Measurements from ENCODE around the gene CPO.

CPO gene

DNA sequence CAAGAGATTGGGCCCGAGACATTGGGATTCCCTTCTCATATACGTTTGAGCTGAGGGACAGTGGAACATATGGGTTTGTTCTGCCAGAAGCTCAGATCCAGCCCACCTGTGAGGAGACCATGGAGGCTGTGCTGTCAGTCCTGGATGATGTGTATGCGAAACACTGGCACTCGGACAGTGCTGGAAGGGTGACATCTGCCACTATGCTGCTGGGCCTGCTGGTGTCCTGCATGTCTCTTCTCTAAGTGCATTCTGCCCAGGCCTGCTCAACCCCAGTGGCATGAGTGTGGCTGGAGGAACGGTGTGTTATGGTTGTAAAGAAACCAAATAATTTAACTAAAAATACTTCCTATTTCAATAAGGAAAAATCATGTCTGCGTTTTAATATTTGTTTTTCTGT is 29.9 kb downstream of the CPO start:
- in situ Hi-C loops (cut with HindIII; ENCODE audit: low pct_ligation_motif_present, low pct_unique_long_range_greater_than_20kb, low sequenced_read_pairs), result no loop called here
- no peak for DNase-seq

DNA sequence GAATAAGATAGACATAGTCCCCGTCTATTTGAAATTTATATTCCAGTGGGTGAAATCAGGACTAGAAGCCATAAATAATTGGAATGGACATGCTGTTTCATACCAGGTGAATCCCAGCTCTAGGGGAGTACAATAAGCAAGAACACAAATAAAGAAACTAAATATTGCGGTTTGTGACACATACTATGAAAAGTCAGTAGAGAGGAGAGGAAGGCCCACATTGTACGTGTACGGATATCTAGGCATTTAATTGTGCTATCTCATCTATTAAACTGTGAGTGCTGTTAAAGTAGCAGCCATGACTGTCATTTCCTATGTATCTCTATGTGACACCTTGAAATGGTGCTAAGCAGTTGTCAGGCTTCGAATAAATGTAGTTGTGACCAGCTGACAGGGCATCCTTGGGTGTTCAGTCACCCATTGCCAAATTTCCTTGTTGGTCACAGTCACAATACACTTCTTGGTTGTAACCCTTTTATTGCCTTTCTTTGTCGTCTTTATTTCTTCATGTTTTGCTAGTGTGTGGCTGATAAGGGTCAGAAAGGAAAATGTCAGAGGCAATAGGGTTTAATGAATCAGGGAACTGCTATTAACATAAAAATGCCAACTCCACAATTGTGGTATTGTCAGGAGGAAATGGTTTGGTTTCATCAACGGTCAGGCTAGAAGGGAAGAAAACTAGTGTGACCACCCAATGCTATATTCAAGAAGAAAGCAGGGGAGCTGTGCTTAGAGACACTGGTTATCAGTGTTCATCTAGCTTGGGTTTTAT is 31.5 kb downstream of the CPO start:
- no peak for DNase-seq
- in situ Hi-C loops (cut with HindIII; ENCODE audit: low pct_ligation_motif_present, low pct_unique_long_range_greater_than_20kb, low sequenced_read_pairs), result no loop called here

DNA sequence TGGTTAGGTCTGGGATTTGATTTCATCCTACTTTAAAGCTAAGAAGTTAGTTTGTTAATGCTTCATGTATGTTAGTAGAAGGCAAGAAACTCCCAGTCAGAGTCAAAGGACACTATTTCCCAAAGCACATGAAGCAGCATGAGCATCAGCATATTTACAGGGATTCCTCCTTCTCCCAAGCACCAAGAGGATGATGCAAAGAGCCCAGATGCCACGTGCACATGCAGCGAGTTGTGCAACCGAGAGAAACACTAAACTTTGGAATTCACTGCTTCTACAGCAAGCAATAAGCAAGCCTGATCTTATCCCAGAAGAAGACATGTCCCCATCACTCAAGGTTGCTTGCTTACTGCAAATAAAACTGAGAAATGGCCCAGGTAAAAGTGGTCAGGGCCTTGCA is 32.5 kb downstream of the CPO start:
- DNase-seq, result no peak

DNA sequence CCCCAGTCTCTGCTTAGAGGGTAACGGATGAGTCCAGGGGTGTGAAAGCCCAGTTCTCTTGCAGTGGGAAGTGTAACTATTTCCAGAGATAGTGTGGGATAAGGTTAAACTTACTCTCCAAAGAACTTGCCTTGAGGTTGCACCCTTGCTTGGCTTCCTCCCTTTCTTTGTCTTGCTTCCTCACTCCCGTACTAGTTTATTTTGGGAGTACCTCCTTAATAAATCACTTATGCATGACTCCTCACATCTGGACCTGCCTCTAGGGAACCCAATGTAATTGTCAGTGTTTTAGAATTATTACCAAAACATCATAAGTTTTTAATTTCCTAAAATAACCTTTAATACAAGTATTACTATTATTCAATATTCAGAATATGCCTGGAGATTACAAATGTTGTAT is 35.2 kb downstream of the CPO start:
- in situ Hi-C loops (cut with HindIII; ENCODE audit: low pct_ligation_motif_present, low pct_unique_long_range_greater_than_20kb, low sequenced_read_pairs), result no loop called here
- no peak for DNase-seq

More for the DNA sequence above, 32.5 kb downstream of the CPO start:
- in situ Hi-C loops (cut with HindIII; ENCODE audit: low pct_ligation_motif_present, low pct_unique_long_range_greater_than_20kb, low sequenced_read_pairs), result no loop called here

DNA sequence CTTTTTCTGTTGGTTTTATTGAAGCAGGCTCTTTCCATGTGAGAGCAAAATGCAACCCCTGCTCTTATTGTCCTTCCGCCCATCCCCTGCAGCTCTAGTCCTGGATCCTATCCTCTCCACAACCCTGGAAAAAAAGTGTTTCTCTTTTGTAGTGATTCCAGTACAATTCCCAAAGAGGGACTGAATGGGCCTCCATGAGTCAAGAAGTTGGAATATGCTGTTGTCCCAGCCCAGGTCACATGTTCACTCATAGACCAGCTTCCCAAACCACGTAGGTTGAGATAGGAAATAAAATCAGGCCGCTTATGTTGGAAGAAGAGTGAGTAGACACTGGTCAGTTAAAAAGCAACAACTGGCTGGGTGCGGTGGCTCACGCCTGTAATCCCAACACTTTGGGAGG is 39.4 kb downstream of the CPO start:
- DNase-seq, result no peak
- in situ Hi-C loops (cut with HindIII; ENCODE audit: low pct_ligation_motif_present, low pct_unique_long_range_greater_than_20kb, low sequenced_read_pairs), result no loop called here

DNA sequence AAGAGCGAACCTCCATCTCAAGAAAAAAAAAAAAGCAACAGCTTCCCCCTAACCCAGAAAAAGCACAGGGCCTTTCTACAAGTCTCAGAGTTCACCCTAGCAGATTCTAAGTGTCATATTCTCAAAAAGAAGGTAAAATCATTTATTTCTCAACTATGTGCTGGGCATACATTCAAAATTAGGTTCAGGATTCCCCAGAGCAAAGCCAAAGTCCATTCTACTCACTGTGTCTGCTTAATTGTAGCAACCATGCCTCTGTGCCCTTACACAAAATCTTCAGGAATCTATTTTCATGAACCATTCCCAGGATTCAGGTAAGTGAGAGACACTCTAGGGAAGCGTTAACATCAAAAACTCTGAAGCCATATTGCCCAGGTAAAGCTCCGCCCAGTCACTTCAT is 40.0 kb downstream of the CPO start:
- DNase-seq, result no peak
- in situ Hi-C loops (cut with HindIII; ENCODE audit: low pct_ligation_motif_present, low pct_unique_long_range_greater_than_20kb, low sequenced_read_pairs), result no loop called here

DNA sequence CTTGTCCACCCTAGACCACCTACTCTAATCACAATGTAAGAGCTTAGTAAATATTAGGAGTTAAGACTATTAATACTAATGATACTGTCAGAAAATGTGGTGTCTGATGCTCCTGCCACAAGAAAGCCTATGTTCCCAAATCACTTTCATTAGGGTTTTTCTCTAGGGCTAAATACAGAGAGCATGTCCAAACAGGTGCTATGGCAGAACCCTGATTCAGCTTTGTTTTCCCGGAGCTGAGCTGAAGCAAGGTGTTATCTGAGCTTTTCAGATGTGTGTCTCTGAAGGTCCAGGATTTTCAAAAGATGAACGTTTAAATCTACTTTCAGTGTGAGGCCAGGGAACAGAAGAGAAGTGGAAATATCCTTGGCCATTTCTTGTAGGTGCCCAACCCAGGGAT is 40.6 kb downstream of the CPO start:
- in situ Hi-C loops (cut with HindIII; ENCODE audit: low pct_ligation_motif_present, low pct_unique_long_range_greater_than_20kb, low sequenced_read_pairs), result no loop called here
- no peak for DNase-seq

DNA sequence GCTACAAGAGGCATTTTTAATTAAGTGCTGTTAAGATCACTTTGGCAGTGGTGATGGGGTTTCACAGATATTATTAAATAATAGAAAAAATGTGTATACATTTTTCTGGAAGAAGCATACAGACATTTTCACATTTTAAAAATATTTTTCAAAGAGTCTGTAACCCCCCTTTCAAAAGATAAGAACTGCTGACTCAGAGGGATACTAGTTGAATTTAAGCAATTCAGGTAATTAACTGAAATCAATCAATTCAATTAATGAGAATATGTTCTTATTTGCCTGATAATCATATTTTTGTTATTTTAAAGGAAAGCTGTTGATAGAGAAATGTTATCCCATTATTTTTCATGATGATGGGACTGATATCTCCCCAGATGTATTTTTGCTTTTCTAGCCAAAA is 41.1 kb downstream of the CPO start:
- no peak for DNase-seq
- in situ Hi-C loops (cut with HindIII; ENCODE audit: low pct_ligation_motif_present, low pct_unique_long_range_greater_than_20kb, low sequenced_read_pairs), result no loop called here

DNA sequence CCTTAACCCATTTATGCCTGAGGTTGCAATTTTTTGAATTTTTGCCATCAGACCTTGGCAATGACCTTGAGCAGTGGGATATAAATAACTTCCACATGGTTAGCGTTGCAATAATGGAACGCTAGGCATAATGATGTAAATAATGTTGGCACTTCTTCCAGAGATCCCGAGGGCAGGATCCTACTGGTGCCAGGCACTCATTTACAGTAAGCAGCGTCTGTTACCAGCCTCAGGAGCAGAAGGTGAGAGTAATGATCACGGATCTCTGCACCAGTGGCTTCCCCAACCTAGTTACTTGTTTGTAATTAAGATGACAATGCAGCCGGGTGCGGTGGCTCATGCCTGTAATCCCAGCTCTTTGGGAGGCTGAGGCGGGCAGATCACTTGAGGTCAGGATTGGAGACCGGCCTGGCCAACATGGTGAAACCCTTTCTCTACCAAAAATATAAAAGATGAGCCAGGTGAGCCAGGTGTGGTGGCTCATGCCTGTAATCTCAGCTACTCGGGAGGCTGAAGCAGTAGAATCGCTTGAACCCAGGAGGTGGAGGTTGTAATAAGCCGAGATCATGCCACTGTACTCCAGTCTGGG is 41.9 kb downstream of the CPO start:
- no peak for DNase-seq
- in situ Hi-C loops (cut with HindIII; ENCODE audit: low pct_ligation_motif_present, low pct_unique_long_range_greater_than_20kb, low sequenced_read_pairs), result no loop called here

DNA sequence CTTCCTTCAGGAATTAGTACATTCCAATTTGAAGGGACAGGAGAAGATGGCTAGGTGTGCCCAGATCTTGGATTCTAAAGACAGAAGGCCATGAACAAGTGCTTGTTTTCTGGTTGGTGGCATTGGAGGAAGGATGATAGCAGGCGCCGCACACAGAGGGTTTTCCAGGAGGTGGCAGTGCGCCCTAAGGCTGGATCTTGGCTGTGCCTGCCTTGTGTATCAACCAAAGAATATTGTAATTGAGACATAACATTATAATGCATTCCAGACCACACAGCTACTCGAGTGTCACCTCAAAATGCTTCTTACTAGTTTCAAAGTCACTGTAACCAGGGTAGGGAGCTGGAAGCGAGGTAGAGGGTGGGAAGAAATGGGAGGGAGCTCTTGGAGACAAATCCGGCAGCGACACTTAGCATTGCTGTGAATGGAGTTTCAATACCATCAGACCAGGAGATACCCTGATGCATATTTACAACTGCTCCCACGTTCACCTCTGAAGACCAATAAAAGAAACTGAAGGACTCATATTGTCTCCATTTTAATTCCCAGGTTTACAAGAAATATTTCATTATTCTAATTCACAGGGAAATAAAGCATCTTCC is 42.5 kb downstream of the CPO start:
- in situ Hi-C loops (cut with HindIII; ENCODE audit: low pct_ligation_motif_present, low pct_unique_long_range_greater_than_20kb, low sequenced_read_pairs), result no loop called here
- DNase-seq, result peak; percentile 70

DNA sequence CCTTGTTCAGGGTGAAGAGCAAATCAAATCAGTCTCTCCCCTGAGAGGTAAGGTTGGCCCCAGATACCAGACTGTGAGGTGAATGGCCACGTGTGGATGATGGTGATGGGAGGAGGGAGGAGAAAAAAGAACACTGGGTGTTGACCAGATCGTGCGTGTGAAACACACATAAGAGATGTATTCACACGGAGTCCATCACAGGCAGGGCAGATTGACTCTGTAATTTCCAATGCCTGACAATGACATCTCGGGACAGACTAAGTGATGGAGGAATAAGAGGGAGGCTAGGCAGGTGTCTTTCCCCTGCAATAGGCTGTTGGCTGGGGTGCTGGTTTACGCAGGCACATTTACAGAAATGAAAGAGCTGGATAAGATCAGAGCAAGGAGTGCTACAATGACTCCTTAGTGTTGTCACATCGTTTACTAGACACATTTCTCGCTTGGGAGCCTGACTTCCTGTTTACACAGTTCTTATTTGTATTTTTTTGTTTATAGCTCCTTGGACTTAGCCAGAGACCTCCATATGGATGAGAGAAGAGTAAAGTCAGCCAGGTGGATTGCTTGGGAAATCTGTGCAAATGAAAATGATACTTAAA is 43.1 kb downstream of the CPO start:
- DNase-seq, result no peak
- in situ Hi-C loops (cut with HindIII; ENCODE audit: low pct_ligation_motif_present, low pct_unique_long_range_greater_than_20kb, low sequenced_read_pairs), result no loop called here

DNA sequence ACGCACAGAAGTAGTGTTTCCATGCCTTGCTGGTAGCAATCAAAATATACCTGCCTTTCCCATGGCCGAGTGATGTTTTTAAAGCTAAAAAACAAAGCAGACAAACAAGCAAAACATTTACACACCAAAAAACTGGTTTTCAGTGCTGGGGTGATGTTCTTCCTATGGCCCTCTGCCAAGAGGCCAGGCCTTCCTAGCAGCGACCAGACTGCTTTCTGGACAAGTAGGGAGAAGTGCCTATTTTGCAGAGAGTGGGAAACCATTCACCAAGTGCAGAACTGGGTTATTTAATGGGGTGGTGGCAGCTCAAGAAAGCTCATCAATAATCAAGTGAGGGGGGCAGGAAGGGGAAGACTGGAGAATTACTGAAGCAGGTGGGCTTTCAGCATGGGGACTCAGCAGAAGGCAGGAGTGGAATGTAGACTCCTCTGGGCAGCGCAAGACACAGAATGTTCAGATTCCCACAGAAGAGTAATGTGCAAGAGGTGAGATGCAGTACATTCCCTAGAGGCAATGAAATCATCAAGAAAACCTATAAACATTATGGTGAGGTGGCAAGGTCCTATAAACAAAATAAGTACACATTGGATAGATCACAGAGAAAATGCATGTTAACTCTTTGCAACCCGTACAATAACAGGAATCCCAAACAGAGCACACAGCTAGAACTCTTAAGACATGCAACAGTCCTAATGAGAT is 44.0 kb downstream of the CPO start:
- no peak for DNase-seq
- in situ Hi-C loops (cut with HindIII; ENCODE audit: low pct_ligation_motif_present, low pct_unique_long_range_greater_than_20kb, low sequenced_read_pairs), result no loop called here

DNA sequence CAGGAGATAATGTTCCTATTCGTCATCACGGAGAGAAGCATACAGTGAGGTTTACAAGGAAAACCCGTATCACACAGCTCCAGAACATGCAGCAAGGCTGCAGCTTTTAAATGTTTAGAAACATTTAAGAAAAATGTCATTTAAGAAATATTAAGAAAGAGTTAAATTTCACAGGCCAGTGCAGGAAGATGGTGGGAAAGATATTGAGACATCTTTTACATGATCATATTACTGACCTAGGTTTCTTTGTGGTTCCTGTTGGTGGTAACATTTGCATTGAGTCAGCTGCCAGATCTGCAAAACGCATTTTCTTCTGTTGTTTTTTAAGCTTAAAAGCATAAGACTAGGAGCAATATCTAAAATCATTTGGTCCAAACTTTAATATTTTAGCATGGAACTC is 44.9 kb downstream of the CPO start:
- in situ Hi-C loops (cut with HindIII; ENCODE audit: low pct_ligation_motif_present, low pct_unique_long_range_greater_than_20kb, low sequenced_read_pairs), result no loop called here
- DNase-seq, result no peak

DNA sequence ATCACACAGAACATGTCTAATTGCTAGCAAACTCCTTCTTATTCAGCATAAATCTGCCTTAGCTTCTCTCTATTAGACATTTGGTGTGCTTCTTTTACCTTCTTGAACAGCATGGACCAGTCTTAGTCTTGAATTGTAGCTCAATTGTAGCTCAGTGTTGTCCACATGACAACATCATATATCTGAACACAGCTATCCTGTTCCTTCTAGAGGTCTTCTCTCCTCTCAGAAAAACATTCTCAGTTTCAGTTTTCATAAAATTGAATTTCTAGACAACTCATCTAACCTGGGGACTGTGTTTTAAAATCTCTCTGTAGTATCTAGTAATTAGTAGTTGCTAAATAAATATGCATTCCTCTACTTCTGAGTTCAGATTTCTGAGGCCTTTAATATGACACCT is 47.6 kb downstream of the CPO start:
- in situ Hi-C loops (cut with HindIII; ENCODE audit: low pct_ligation_motif_present, low pct_unique_long_range_greater_than_20kb, low sequenced_read_pairs), result no loop called here
- DNase-seq, result no peak

DNA sequence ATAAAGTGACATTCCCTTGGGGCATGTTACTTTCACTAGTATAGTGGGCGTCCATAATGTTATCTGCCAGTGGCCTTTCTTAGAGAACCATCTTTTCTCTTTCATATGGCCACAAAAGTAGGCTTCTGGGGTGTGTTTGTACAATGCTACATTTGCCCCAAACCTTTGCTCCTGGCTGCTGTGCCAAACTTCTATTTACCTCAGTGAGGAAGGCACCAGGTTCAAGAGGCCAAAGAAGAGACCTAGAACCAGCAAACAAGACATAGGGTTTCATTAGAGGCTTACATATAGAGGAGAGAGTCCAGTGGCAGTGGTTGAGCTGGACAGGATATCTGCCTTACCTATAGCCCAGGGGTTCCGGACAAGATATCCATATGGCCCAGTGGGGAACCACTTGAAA is 48.5 kb downstream of the CPO start:
- DNase-seq, result no peak
- in situ Hi-C loops (cut with HindIII; ENCODE audit: low pct_ligation_motif_present, low pct_unique_long_range_greater_than_20kb, low sequenced_read_pairs), result no loop called here

DNA sequence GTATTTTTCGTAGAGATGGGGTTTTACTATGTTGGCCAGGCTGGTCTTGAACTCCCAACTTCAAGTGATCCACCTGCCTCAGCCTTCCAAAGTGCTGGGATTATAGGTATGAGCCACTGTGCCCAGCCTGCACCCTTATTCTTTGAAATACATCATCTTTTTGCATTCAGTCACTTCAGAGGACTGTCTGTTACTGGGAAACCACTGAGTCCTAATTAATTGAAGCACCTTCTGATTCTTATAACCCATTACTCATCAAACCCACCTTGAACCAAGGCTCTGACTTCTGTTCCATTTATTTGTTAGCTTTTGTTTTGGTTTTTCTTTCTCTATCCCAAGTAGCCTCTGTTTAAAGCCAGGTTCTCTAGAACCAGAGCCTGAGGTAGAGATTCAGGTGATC is 49.6 kb downstream of the CPO start:
- no peak for DNase-seq
- in situ Hi-C loops (cut with HindIII; ENCODE audit: low pct_ligation_motif_present, low pct_unique_long_range_greater_than_20kb, low sequenced_read_pairs), result no loop called here

DNA sequence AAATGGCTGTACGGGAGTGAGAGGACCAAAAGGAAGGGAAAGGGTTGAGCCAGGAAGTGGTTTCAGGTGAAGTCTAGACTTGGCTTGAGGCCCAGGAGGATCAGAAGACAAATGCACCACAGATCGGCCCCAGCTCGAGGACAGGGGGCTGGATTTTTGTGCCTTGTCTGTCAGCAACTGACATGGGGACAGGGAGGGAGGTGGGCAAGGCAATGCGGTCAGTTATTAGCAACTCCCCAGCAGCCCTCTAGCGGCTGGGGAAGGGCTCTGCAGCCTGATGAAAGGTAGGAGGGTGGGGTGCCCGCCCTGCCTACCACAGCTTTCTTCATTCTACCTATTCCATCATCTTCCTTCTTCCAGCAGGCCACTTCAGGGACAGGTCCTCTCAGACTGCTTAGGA is 50.0 kb downstream of the CPO start:
- peak; percentile 52 for DNase-seq
- in situ Hi-C loops (cut with HindIII; ENCODE audit: low pct_ligation_motif_present, low pct_unique_long_range_greater_than_20kb, low sequenced_read_pairs), result no loop called here

DNA sequence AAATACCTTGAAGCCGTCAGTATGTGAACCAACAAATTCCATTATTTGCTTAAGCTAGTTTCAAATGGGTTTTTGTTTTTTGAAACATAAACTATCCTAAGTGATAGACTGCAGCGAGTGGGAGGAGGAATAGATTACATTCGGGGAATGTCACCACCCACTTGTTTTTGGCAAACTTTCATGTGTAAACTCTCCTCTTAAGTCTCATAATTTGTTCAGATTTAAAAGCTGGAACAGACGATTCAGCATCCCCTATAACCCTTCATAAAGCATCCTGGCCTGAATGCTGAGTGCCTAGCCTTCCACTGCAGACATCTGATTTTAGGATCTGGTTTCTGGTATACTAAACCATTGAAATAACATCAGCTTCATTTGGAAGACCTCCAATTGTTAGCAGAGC is 51.0 kb downstream of the CPO start:
- in situ Hi-C loops (cut with HindIII; ENCODE audit: low pct_ligation_motif_present, low pct_unique_long_range_greater_than_20kb, low sequenced_read_pairs), result no loop called here
- DNase-seq, result no peak

DNA sequence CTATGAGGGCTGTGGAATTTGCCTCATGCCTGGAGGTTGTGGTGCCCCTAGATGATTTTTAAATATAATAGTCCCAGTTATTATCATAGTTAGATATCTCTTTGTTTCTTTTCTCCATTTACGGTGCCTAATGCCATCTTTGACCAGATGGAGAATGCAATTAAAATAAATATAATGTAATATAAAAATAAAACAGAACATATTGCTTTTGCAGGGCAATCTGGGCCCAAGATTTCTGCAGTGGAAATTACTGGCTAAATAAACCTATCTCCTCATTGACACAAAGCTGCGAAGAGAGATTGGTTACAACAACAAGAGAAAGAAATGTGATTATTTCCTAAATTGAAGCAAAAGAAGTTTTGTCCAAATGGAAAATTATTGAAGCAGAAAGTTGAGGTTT is 51.8 kb downstream of the CPO start:
- no peak for DNase-seq
- in situ Hi-C loops (cut with HindIII; ENCODE audit: low pct_ligation_motif_present, low pct_unique_long_range_greater_than_20kb, low sequenced_read_pairs), result no loop called here
